COLO829 (cell line): ENCODE data around the gene GPR33.
A peak's percentile ranks its signal among the peaks of the same experiment; 100 is the strongest.
"Not testable (repeated sequence)": the region's sequence is repeated elsewhere in the genome, so short reads cannot be mapped to it uniquely, and the experiment has no call there.

Experiments used
- DNase-seq: peaks from one replicate; pipeline ENCODE4 v3.0.0; 2012; ENCODE audit warnings: low spot score

GPR33 gene

DNA sequence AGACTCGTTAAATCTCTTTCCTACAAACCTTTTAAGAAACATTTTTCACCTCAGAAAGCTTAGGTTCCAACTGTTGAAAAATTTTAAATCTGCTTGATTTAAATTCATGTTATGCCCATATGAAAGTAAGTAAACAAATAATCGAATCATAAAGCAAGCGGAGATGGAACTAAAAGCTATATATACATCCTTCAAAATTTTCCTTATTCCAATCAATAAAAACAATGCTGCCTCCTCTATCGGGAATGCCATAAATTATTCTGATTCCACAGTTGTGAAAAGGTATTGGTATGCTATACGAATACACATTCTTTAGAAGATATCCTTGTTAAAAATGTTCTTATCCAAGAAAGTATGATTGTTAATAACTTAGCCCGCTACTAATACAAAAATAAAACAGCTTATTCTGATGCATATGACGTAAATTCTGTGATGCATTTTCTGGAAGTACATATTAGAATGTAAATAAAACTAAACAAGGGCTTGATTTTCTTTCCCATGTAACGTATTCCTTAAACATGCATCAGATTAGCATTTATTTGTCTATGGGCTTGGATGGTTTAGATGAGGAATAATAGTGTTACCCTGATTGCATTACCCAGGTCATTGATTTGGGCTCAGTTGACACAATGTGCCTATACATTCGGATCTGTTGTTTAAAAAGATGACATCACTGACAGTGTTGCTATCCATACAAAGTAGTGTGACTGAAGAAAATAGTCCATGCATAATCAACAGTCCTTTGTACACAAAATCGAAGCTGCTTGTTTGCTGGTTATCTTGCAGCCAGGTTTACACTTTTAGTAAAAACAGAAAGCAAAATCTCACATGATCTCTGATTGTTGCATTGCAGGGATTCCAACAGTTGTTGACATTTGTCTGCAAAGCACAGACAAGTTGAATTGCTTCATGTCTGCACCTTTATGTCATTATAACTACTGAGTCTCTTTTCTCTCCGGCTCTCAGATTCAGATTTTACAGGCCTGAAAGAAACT, 29.9 kb downstream of the GPR33 start:
- DNase-seq: no peak

DNA sequence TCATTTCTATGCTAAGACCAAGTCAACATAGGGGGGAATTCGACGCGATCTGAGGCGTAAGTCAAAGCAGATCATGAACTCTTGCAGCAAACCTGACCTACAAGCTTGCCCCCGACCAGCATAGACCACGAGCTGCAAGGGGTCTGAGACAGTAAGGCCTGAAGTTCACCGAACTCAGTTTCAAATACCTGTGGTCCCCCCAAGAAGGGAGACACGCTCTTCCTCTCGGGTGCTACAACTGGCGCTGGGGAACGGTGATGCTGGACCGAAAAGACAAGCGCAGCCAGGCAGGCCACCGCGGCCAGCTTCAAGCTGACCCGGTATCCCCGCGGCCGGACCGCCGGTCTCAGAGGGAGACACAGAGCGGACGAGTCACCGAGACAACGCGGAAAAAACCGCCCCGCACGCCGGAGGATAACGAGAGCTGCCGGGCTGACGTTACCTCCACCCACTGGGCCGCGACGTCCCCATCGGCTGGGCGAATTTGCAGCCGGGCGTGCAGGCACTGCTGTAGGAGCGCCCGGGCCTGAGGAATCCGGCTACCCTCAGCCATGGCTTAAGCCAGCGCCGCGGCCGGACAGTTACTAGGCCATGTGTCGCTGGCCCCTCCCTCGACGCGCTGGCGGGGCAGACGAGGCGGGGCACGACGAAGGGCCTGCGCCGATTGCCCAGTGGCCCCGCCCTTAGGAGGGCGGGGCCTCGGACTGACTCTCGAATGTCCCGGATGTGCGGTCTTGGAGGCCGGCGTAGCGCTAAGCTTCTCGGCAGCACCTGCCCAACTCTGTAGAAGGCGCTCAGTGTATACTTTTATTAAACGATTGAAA, 30.8 kb downstream of the GPR33 start, which contains the start of gene DTD2:
DTD2 (minus strand) TSS at position 666 of the 824 bp plus-strand sequence; CDS start at position 553, 113 bp downstream.
- DNase-seq: peak; percentile 91

DNA sequence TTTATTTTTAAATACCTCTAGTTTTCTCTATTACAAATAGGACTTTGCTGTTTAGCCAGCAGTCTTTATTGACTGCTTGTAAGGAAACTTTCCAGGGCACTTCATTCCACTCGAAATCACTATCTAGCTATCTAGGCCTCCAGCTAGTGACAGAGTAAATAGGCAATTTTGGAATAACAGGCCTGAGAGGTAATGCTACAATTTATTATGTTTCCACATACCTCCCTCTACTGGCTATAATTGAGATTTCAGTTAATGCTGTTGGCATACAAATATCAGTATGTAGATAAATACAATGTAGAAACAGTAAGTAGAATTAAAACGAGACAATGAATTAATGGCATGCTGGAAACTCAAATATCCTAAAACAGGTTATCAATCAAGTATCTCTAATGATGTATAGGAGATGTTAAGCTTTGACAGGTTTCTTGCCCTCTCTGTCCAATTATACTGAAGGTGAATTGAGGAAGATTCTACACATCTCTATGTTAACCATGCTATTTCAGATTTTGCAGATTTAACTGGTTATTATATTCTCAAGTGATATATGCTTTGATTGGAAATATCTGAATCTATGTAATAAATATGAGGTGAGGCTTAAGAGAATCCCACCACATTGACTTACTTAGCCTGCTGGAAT, 37.7 kb downstream of the GPR33 start:
- DNase-seq: peak; percentile 24

- no peak for DNase-seq
Measured at GRCh38 chr14:31449136-31449535, 38.7 kb downstream of the GPR33 start.

- DNase-seq: no peak
Measured at GRCh38 chr14:31445703-31446102, 42.1 kb downstream of the GPR33 start.

DNA sequence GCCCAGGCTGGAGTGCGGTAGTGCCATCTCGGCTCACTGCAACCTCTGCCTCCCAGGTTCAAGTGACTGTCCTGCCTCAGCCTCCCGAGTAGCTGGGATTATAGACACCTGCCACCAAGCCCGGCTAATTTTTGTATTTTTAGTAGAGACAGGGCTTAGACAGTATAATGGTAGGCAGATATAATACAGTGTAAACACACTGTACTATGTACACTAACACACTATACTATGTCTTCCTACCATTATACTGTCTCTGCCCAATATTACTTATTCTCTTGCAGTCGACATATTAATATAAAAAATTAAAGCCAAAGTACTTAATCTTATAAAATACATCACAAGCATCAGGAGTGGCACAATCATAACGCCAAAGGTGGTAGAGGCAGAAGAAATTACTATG, 45.6 kb downstream of the GPR33 start:
- DNase-seq: no peak

- DNase-seq: no peak
Measured at GRCh38 chr14:31441273-31442111, 46.3 kb downstream of the GPR33 start.

DNA sequence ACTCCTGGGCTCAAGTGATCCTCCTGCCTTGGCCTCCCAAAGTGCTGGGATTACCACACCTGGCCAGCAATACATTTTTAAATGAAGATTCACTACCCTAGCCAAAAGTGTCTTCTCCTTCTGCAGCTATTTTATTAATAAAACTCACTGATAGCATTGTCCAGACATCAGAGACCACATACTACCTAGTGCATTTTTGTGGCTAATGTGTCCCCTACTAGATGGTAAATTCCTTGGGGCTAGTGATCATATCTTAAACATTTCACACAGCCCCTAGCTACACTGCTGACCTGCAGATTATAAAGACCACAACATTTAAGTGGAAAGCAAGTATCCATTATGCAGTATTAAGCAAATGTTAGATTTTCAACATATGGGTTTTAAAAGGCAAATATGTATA, 47.6 kb downstream of the GPR33 start:
- no peak for DNase-seq

- DNase-seq: no peak
Measured at GRCh38 chr14:31439561-31439960, 48.3 kb downstream of the GPR33 start.

DNA sequence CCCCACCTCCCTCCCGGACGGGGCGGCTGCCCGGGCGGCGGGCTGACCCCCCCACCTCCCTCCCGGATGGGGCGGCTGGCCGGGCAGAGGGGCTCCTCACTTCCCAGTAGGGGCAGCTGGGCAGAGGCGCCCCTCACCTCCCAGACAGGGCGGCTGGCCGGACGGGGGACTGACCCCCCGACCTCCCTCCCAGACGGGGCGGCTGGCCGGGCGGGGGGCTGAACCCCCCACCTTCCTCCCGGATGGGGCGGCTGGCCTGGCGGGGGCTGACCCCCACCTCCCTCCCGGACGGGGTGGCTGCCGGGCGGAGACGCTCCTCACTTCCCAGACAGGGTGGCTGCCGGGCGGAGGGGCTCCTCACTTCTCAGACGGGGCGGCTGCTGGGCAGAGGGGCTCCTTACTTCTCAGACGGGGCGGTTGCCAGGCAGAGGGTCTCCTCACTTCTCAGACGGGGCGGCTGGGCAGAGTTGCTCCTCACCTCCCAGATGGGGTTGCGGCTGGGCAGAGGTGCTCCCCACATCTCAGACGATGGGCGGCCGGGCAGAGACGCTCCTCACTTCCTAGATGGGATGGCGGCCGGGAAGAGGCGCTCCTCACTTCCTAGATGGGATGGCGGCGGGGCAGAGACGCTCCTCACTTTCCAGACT, 50.7 kb downstream of the GPR33 start:
- not testable (repeated sequence) for DNase-seq

DNA sequence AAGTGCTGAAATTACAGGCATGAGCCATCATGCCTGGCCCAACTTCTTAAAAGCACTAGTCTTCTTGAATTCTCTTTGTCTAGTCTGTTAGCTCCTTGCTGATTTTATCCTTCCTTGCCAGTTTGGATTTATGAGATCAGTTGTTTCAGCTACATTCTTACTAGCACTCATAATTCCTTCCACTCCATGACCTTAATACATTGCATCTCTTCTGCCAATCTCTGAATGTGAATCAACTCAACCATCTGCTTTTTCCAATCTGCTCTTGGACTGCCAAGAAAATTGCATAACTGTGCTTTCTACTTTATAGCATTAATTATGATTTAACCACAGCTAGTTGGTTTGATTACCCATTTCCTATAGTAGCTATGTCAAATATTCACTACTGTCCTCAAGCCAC, 52.6 kb downstream of the GPR33 start:
- DNase-seq: no peak
